Thyroid gland (tissue), 4 donors: ENCODE data around the gene DDX42. TPM values are rescaled to one million over a fixed set of nuclear protein-coding genes. Genes with fewer than 3 reads are reported as not detected.
A peak's percentile ranks its signal among the peaks of the same experiment; 100 is the strongest.

Experiments
- DNase-seq, 2 donors: peaks; one replicate each; pipeline ENCODE4 v3.0.0-alpha.2; 2019
- H3K27ac ChIP-seq, 3 donors: fragments of 200-600 bp; sonication (generic); 1 replicate in 2 of 3; 2 replicates in 1 of 3; pipeline ENCODE4 v1.5.1; 2016 to 2019; ENCODE audit warnings: mild to moderate bottlenecking in 1 of 3, moderate library complexity in 1 of 3
- H3K27me3 ChIP-seq: fragments of 200-600 bp; sonication (generic); one replicate; pipeline ENCODE4 v1.5.1; 2019
- H3K36me3 ChIP-seq, 2 donors: fragments of 200-600 bp; sonication (generic); one replicate each; pipeline ENCODE4 v1.5.1; 2016 to 2019
- H3K4me1 ChIP-seq, 2 donors: fragments of 200-600 bp; sonication (generic); one replicate each; pipeline ENCODE4 v1.5.1; 2017 to 2019
- H3K4me3 ChIP-seq, 3 donors: fragments of 200-600 bp; sonication (generic); replicated peaks in 1 of 3; 1 replicate in 2 of 3; 2 replicates in 1 of 3; pipeline ENCODE4 v1.5.1; 2016; ENCODE audit warnings: mild to moderate bottlenecking in 1 of 3
- H3K9me3 ChIP-seq: fragments of 200-600 bp; sonication (generic); one replicate; pipeline ENCODE4 v1.5.1; 2017
- POLR2A ChIP-seq, 2 donors: fragments of 450-650 bp; IDR thresholded peaks; one replicate each; pipeline ENCODE4 v1.6.1; 2017; ENCODE audit warnings: antibody characterized with exemption in 2 of 2, mild to moderate bottlenecking in 2 of 2, moderate library complexity in 1 of 2
- WGBS, 2 donors: methylation state at CpG; one replicate each; pipeline ENCODE4 v1.1.5; 2017; 5-methylcytosine and 5-hydroxymethylcytosine counted together
- intact Hi-C: fragments of 100-400 bp; cut with DNase I; formaldehyde crosslinking; loops from one replicate; pipeline ENCODE4 v1.15.1; 2023
- total RNA-seq, 4 donors: library from RNA; depleted of rRNA; stranded (reverse); fragments of >200 nt; gene quantifications; one replicate each; pipeline ENCODE4 v1.2.3, GENCODE V29; 2016
- TF ChIP-seq, protein P1 (sequence below), 6 experiments: fragments of 200-600 bp in 3 of 6; fragments of 450-650 bp in 3 of 6; sonication (generic) in 3 of 6; IDR thresholded peaks; one replicate each; pipeline ENCODE4 v1.5.1; 2016 to 2019; ENCODE audit warnings: antibody characterized with exemption in 6 of 6, mild to moderate bottlenecking in 2 of 6, inconsistent platforms in 1 of 6, moderate library complexity in 1 of 6

DDX42 gene
- total RNA-seq, 4 donors from 2014 or later: 76.3 to 138 (median 89.1) TPM

DNA sequence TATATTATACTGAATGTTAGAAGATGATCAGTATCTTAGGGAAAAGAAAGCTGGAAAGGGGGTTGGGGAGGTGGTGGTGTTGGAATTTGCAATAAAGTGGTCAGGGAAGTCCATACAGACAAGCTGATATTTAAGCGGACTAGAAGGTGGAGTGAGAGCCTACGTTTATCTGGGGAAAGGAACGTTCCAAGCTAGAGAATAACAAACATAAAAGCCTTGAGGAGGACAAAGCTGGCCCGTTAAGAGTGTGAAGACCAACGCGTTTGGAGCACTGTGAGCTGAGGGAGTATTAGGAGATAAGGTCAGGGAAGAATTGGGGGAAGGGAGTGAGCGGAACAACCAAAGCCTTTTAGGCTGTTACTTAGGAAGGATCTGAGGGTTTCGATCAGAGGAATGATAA, 1.4 kb downstream of the DDX42 start:
- intact Hi-C loops: no loop called here
- Histone ChIP-seq H3K9me3 (no peaks in the 10 kb centered on the region), H3K27me3 (no peaks in the 10 kb centered on the region)

DNA sequence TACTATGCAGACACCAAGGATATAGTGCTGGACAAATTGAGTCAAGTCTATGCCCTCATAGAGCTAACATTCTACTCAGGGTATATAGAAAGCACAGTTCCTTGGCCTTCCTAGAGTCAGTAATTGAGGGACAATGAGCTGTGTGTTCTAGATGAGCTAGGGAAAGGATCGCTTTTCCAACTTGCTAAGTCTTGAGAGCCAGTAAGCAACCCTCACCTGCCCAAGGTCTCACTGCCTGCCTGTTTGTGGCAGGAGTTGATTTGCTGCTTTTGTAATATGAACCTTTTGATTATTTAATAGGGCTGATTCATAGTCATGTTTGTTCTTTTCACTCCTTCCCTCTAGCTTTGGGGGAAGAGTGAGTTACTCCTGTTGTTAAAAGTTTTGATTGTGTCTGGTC, 6.5 kb downstream of the DDX42 start:
- DNase-seq: no peak
- WGBS, 2 donors: 90 to 100% methylated on average over 1 of the region's 1 CpG
- H3K36me3 ChIP-seq: no peaks in the 10 kb centered on the region
- H3K9me3 ChIP-seq: no peaks in the 10 kb centered on the region
- no peak overlapping the region for H3K27ac ChIP-seq
- TF ChIP-seq, protein P1, sequence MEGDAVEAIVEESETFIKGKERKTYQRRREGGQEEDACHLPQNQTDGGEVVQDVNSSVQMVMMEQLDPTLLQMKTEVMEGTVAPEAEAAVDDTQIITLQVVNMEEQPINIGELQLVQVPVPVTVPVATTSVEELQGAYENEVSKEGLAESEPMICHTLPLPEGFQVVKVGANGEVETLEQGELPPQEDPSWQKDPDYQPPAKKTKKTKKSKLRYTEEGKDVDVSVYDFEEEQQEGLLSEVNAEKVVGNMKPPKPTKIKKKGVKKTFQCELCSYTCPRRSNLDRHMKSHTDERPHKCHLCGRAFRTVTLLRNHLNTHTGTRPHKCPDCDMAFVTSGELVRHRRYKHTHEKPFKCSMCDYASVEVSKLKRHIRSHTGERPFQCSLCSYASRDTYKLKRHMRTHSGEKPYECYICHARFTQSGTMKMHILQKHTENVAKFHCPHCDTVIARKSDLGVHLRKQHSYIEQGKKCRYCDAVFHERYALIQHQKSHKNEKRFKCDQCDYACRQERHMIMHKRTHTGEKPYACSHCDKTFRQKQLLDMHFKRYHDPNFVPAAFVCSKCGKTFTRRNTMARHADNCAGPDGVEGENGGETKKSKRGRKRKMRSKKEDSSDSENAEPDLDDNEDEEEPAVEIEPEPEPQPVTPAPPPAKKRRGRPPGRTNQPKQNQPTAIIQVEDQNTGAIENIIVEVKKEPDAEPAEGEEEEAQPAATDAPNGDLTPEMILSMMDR (IDR thresholded peaks at IDR 0.05): no peak
- no peak for TF ChIP-seq POLR2A (IDR thresholded peaks at IDR 0.05)
- intact Hi-C loops: no loop called here
- H3K4me1 ChIP-seq: peaks cover 8 to 11% of the 10 kb centered on the region in 2 donors
- H3K27me3 ChIP-seq: no peaks in the 10 kb centered on the region
- no peak overlapping the region for H3K4me3 ChIP-seq

More for the DNA sequence above, 1.4 kb downstream of the DDX42 start:
- Histone ChIP-seq H3K4me1 (peaks cover 18 to 26% of the 10 kb centered on the region in 2 donors), H3K4me3 (peak overlapping the region; percentile 68 to 83 (median 75)), H3K27ac (no peak overlapping the region), H3K36me3 (no peaks in the 10 kb centered on the region)
- 30% methylated on average over 8 of the region's 8 CpGs for WGBS, 2 donors
- no peak for DNase-seq
- TF ChIP-seq, protein P1 (IDR thresholded peaks at IDR 0.05): no peak
- TF ChIP-seq POLR2A (IDR thresholded peaks at IDR 0.05): no peak

DNA sequence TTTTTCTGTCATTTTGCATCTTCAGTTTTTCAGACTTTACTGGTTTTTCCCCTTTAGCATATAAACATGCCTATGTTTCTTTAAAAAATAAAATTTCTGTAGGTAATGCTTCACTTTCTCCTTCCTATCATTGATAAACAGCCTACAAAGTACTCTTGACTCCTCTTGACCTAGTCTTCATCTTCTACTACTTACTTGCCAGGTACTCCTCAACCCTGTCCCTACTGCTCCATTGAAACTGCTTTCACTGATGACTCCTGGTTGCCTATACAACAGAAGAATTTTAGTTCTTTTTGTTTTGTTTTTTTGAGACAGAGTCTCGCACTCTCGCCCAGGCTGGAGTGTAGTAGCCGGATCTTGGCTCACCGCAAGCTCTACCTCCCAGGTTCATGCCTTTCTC, 7.0 kb downstream of the DDX42 start:
- intact Hi-C loops: no loop called here
- Histone ChIP-seq H3K4me1 (peaks cover 3 to 7% of the 10 kb centered on the region in 2 donors), H3K4me3 (no peak overlapping the region), H3K27ac (no peak overlapping the region), H3K27me3 (no peaks in the 10 kb centered on the region), H3K36me3 (no peaks in the 10 kb centered on the region), H3K9me3 (no peaks in the 10 kb centered on the region)
- TF ChIP-seq POLR2A (IDR thresholded peaks at IDR 0.05): no peak
- TF ChIP-seq, protein P1 (IDR thresholded peaks at IDR 0.05): no peak
- no peak for DNase-seq
- 96 to 100% methylated on average over 4 of the region's 4 CpGs for WGBS, 2 donors

DNA sequence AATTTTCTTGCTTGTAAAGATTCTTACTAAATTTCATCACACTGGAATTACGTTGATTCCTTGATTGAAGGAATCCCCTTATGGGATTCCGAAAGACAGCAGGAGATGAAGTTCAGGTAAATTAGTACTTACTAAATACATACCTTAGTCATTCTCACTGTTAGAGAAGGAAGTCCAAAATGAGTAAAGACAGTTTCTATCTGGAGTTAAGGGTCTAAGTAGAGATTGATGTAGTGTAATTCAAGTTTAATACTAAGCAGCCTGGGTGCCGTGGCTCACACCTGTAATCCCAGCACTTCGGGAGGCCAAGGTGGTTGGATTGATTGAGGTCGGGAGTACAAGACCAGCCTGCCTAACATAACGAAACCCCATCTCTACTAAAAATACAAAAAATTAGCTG, 9.6 kb downstream of the DDX42 start:
- H3K4me3 ChIP-seq: no peak overlapping the region
- H3K27me3 ChIP-seq: no peaks in the 10 kb centered on the region
- intact Hi-C loops: no loop called here
- no peak for DNase-seq
- 82 to 84% methylated on average over 6 of the region's 6 CpGs for WGBS, 2 donors
- H3K36me3 ChIP-seq: peaks cover 0 to 16% of the 10 kb centered on the region in 2 donors
- peaks cover 0 to 7% of the 10 kb centered on the region in 2 donors for H3K4me1 ChIP-seq
- H3K27ac ChIP-seq: no peak overlapping the region
- TF ChIP-seq, protein P1 (IDR thresholded peaks at IDR 0.05): no peak
- no peak for TF ChIP-seq POLR2A (IDR thresholded peaks at IDR 0.05)
- no peaks in the 10 kb centered on the region for H3K9me3 ChIP-seq

DNA sequence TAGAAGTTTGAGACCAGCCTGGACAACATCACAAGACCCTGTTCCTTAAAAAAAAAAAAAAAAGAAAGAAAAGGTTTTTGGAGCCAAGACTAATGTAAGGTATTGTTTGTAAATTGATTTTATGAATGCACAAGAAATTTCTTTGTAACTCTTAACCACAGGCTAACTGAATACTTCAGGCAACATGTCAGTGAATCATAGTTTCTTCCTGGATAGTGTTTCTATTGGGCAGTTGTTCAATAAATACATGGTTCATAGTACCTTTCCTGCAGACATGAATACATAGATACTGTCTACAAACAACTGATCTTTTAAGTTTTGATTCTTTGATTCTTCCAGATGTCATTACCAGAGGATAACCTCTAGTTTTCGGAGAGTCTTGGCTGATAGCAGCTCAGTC, 11.6 kb downstream of the DDX42 start:
- no peak for DNase-seq
- Histone ChIP-seq H3K4me3 (no peak overlapping the region), H3K27me3 (no peaks in the 10 kb centered on the region), H3K36me3 (peaks cover 4 to 28% of the 10 kb centered on the region in 2 donors), H3K27ac (no peak overlapping the region), H3K9me3 (no peaks in the 10 kb centered on the region), H3K4me1 (peaks cover 0 to 5% of the 10 kb centered on the region in 2 donors)
- TF ChIP-seq, protein P1 (IDR thresholded peaks at IDR 0.05): no peak
- no peak for TF ChIP-seq POLR2A (IDR thresholded peaks at IDR 0.05)
- WGBS, 2 donors: 89 to 95% methylated on average over 1 of the region's 1 CpG
- intact Hi-C loops: no loop called here
